NCI-H526 (cell line): ENCODE results near the gene CRAT.

Experiments used
- DNase-seq, 2 experiments: peaks; one replicate each; lab custom pipeline; 2025; lab: John Stamatoyannopoulos, UW

The CRAT gene

DNA sequence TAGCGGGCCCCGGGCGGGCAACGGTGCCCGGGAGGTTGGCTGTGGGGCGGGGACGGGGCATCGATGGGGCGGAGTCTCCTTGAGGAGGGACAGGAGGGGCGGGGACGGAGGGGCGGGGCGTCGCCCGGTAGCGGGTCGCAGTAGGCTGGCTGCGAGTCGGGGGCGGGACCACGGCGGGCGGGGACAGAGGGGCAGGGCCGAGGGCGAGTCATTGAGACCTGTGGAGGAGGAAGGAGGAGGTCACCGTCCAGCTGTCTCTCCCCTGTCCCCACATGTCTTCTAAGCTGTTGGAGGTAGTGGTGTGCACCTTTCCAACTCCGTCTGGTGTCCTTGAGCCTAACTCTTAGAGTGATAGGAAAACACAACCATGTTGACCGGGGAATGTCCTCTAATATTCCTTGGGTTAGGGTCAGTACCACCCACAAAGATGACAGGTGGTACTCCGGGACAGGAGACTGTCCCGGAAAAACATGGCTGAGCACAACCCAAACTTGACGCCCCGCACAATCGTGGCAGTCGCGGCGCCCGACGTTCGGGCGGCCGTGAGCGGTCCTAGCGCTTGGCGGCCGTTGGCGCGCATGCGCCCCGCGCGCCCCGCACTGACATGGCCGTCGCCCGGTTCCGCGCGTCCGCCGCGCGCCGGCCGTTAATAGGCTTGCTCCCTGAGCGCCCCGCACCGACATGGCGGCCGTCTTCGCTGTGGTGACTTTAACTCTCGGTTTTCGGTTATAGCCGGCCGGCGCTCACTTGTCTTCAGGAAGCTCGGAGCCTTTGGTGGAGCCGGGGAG, at the start of gene CRAT, which contains the start of gene PTPA:
CRAT (minus strand) TSS at position 54 of the 788 bp plus-strand sequence. CDS start 284 bp downstream, outside the sequence.
PTPA (plus strand) TSS at position 676 of the 788 bp plus-strand sequence. CDS start 186 bp downstream, outside the sequence.
- peak; percentile 61 to 91 for DNase-seq

GRCh38 chr9:129156163-129156562, 45.6 kb upstream of the CRAT start:
- DNase-seq: no peak

GRCh38 chr9:129154866-129155477, 44.4 kb upstream of the CRAT start:
- no peak for DNase-seq

GRCh38 chr9:129151469-129151868, 40.9 kb upstream of the CRAT start:
- no peak for DNase-seq

- no peak for DNase-seq
Observed at GRCh38 chr9:129150672-129151211, 40.1 kb upstream of the CRAT start.

DNA sequence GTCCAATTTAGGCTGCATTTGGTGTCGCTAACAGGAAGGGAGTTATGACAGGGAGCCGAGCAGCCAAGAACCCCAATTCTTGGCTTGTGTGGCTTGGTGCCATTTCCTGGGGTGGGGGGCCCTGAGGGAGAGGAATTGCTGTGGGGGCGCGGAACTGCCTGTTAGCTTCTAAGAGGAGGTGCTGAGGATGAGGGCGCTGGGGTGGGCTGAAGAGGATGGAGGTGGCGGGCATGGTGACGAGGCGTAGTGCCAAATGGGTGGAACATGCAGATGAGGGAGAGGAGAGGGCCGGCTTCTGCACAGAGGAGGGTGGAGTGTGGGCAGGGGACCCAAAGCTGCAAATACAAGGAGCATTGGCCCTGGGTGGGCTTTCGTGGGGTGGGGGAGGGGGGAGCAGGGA, 39.5 kb upstream of the CRAT start:
- DNase-seq: no peak

DNA sequence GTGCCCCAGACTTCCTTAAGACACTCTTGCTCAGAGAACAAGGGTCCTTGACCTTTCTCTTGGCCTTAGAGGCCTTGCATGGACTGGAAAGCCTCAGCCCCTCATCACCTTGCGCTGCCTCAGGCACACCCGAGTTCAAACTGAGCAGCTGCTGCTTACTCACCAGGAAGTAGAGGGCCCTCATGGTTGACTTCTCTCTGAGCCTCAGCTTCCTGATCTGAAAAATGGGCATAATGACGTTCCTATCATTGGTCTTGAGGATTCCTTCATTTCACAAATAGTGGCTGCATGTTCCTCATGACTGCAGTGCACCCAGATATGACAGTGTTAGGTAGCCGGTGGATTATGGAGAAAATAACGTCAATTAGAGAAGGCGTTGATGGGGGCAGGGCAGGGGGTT, 38.8 kb upstream of the CRAT start:
- no peak for DNase-seq

- DNase-seq: no peak
Observed at GRCh38 chr9:129148463-129149204, 38.0 kb upstream of the CRAT start.

GRCh38 chr9:129146441-129146941, 35.9 kb upstream of the CRAT start:
- DNase-seq: no peak

- DNase-seq: no peak
Observed at GRCh38 chr9:129145841-129146292, 35.3 kb upstream of the CRAT start.

DNA sequence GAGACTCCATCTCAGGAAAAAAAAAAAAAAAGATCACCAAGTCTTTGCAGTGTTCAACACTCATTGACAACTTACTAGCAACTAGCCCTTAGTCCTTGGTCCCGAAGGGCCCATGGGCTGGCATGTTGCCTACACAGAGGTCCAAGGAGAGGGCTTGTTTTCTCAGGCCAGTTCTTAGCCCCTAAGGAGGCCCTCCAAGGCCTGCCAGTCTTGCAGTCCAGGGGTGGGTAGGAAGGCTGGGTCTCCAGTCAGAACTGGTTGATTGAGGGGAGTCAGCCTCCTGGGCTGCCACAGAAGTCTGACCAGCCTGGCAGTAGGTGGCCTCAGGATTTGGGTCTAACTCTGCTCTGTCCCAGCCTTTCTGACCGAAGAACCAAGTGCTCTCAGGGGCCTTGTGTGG, 34.7 kb upstream of the CRAT start:
- no peak for DNase-seq

DNA sequence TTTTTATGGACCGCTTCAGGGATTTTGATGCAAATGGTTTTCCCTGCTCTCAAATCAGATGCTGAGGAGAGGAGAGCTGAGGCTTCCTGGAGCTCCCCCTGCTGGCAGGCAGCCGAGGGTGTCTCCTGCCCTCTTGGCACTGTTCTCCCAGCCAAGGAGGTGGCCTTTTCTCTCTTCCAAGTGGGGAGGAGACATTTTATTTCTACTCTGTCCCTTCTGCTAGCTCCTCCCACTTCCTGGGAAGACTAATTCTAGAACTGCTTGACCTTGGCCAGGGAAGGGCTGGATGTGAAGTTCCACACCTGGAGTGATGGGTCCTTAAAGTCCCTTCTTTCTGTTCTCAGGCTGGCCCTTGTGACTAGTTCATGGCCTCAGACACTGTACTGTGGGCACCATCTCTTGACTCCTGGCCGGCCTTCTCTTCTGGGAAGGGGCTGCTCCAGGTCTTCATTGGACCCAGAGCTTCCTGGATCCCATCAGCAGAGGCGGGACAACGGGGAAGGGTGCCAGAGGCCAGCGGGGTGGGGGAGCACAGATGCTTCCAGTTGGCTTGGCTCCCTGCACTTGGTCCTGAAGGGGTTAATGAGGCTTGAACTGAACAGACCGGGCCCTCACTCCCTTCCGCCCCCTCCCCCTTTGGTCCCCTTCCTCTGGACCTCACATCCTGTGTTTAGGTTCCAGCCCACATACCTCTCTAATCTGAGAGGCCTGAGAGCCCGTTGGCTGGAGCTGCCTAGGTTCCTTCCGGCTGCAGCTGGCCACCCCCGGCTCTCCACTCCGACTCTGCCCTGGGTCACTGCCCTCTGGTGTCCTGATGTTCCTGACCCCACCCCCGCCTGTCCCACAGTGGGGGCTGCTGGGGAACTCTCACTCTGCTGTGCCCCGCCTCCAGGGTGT, 32.7 kb upstream of the CRAT start:
- DNase-seq: peak in 1 of 2 experiments; percentile 65

GRCh38 chr9:129142138-129142935, 31.7 kb upstream of the CRAT start:
- DNase-seq: no peak

DNA sequence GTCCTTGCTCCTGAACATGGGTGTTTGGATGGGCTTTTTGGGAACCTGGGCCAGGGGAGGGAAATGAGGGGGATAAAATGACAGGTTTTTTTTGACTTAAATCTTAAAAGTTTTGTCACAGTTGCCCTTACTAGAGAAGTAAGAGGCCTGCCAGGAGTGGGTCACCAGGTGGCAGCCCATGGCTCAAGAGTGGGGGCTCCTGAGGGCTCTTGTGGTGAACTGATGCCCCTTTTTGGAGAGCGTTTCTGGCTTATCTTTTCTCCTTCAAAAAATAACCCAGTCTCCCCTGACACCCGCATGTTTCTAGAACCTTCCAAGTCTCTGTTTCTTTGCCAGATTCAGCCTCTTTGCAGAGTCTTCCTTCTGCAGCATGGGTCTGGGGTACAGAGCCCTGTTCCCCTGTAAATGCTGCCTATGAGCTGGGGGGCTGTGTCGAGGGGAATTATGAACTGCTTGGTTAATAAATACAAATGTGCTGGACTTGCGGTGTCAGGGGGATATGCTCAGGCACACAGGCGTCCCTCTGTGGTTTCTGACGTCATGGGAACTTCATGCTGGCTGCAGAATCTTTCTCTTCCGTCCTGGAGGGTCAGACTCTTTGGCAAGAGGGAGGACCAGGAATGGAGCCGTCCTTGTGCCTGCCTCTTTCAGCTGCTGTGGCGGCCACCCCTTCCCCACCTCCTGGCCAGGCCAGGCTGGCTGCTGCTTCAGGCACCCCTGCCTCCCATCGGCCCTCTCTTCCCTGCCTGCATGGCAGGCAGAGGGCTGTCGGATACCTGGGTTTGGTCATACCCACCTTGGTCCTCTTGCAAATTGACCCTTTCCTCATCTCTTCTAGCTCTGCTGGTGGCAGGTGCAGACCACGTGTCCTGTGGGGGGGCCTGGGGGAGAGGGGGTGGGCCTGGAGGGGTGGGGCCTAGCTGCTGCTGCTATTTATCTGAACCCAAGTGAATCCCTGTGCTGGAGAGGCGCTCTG, 30.8 kb upstream of the CRAT start:
- DNase-seq: peak in 1 of 2 experiments; percentile 9

GRCh38 chr9:129140397-129141065, 29.9 kb upstream of the CRAT start:
- peak; percentile 32 to 68 for DNase-seq

GRCh38 chr9:129139993-129140396, 29.4 kb upstream of the CRAT start:
- peak; percentile 89 to 92 for DNase-seq

DNA sequence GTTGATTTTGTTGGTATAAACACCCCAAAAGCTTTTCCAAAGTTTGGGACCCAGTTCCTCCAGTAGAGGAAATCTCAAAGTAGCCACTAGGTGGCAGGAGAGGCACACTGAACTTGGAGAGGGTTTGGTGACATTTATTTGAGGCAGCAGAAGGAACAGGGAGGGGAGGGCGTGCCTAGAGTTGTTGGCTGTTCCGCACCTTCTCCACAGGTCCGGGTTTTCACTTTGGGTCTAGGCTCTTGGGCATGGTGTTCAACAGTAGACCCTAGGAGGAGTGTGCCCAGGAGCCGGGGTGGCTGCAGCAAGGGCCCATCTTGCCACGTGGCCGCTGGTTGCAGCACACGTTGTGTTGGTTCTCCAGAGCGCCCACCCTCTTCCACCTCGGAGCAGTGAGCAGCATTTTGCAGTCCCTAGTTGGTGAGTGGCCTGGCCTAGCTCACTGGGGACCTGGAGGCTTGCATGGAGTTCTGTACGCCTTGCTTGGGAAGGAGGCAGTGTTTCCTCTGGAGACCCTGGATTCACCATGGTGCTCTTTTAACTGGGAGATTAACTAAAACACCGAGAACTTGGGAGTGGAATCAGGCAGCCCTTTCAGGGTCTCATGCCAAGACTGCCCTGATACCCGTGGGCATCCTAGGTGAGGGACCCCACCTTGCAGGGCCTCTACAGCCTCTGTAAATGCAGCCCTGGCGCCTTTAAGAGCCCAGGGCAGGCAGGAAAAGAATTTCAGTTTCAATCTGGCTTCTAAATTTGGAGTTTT, 28.8 kb upstream of the CRAT start:
- peak; percentile 52 to 79 for DNase-seq
